Hematopoietic multipotent progenitor cell treated with erythropoietin and hydrocortisone succinate and interleukin-3 and kit ligand, for 4 days (in vitro differentiated cells): ENCODE data around the gene DNASE1.
"Not testable (repeated sequence)": the region's sequence is repeated elsewhere in the genome, so short reads cannot be mapped to it uniquely, and the experiment has no call there.

ENCODE experiments used
- DNase-seq: peaks from one replicate; pipeline ENCODE4 v3.0.0-alpha.2; 2015

Gene DNASE1, protein sequence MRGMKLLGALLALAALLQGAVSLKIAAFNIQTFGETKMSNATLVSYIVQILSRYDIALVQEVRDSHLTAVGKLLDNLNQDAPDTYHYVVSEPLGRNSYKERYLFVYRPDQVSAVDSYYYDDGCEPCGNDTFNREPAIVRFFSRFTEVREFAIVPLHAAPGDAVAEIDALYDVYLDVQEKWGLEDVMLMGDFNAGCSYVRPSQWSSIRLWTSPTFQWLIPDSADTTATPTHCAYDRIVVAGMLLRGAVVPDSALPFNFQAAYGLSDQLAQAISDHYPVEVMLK

DNA sequence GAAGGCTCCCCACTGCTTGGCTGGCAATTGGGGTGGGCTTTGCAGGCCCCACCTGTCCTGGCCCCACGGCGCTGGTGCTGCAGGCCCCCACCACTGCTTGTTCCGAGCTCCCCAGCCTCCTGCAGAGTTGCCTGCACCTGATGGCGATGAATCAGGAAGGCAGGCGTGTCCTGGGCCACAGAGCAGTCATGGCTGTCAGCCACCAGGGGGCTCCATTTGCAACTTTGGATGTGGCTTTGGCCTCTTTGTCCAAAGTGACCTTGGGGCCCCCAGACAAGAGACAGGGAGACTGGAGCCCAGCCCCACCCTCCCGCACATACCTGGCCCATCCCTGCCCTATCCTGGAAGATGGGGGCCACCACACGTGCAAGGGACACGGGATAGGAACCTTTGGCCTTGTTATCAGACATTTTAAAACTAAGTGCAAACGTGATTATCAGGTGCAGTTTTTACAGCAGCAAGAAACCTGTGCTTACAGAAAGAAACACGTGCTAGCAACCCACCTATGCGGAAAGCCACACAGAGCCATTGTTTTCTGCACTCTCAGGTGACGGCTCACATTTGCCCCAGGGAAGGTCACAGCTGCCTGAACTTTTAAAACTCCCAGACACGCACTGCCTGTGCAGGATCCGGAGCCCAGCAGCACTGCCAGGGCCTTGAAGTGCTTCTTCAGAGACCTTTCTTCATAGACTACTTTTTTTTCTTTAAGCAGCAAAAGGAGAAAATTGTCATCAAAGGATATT, at the start of gene DNASE1:
Gene DNASE1 (plus strand): TSS at position 443 of the 743 bp plus-strand sequence. CDS start 683 bp downstream, outside the sequence.
- DNase-seq = peak; percentile 86

DNA sequence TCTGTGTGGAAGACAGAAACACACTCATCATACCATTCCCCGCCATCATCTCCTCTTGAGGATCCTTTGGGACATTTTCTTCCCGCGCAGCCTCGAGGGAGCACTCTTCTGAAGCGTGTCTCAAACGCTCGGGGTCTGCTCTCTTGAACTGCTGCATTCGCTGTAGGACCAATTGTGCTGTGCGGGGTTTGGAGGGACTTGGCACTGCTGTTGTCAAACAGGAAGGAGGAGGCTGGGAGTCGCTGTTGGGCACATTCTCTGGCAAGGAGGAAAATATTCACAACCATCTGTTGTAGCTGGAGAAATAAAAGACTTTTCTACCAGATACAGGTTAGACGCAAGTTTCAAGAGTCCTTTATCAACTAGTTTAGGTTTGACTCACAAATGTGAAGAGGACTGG, 48.0 kb upstream of the DNASE1 start:
- no peak for DNase-seq

DNA sequence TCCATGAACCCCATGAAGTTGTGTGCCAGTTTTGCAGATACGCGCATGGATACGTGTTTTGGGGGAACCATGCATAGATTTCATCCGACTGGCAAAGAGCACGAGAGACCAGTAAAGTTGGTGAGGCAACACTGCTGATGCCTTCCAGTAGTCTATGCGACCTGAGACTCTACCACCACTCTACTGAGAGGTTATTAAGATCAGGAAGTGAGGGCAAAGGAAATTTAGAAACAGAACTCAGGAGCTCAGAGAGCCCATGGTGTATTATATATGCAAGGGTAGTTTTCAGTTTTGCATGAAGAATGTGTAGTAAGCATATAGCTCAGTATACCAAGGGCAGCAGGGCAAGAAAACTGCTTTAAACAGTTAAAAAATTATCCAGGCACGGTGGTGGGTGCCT, 47.3 kb upstream of the DNASE1 start:
- DNase-seq = no peak

DNA sequence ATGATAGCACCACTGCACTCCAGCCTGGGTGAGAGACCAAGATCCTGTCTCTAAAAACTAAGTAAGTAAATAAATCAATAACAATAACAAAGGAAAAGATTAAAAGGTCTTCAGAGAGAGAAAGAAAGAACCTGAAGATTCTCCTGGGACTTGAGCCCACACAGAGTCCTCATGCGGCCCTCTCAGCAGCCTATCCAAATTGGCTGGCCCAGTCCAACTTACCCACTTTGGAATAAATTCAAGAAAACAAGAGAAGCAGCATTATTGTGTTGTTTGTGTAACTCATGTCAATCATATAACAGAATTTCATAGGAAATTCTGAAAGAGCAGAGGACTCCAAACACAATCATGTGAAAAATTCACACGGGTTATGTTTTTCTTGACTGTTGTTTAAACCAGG, 46.9 kb upstream of the DNASE1 start:
- DNase-seq = no peak

DNA sequence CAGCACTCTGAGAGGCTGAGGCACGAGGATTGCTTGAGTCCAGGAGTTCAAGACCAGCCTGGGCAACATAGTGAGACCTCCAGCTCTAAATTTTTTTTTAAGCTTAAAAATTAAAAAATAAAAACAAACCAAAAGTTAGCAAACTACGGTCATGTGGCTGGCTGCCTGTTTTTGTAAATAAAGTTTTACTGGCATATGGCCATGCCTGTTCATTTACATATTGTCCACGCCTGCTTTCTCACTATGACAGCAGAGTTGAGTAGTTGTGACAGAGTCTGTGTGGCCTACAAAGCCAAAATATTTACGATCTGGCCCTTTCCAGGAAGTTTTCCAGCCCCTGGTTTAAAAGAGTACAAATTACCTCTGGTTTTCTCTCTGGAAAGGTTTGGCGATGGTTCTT, 46.4 kb upstream of the DNASE1 start:
- DNase-seq = no peak

DNA sequence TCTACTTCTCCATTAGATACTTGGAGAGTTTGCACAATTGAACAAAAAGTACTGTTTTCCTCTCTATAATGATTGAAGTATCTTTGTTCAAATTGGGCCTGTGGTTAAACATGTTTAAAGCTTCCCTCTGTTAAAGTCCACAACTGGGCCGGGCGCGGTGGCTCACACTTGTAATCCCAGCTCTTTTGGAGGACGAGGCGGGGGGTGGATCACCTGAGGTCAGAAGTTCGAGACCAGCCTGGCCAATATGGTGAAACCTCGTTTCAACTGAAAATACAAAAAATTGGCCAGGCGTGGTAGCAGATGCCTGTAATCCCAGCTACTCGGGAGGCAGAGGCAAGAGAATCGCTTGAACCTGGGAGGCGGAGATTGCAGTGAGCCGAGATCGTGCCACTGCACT, 45.5 kb upstream of the DNASE1 start:
- DNase-seq = not testable (repeated sequence)

DNA sequence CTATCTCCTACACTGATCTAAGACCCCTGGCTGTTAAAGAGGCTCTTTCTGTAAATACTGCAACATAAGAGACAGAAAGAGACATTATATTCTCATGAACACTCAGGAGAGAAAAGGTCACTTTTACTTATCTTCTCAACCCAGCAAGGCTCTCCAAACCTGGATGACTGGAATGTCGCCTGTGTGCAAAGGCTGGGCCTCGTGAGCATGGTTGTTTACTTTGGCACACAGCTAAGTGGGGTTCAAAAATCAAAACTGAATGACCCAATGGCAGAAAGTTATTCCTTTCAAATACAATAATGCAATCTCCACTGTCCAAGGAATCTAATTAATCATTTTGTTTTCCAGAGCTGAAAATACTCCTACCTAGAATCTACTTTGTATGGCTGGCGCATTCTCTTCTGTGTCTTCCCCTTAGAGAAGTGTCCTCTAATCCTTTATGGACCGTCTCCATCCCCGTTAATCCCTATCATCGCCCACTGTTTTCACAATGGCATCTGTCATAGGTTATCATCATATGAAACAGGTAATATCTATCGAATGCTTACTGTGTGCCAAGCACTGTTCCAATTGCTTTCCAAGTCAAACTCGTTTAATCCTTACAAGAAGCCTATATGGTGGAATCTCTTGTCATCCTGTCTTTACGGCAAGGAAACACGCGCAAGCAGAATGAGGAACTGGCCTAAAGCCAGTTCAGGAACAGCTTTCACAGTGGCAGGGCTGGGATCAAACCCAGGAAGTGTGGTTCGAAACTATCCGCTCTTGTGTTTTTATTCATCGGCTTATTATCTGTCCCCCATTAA, 44.4 kb upstream of the DNASE1 start:
- peak; percentile 54 for DNase-seq

DNA sequence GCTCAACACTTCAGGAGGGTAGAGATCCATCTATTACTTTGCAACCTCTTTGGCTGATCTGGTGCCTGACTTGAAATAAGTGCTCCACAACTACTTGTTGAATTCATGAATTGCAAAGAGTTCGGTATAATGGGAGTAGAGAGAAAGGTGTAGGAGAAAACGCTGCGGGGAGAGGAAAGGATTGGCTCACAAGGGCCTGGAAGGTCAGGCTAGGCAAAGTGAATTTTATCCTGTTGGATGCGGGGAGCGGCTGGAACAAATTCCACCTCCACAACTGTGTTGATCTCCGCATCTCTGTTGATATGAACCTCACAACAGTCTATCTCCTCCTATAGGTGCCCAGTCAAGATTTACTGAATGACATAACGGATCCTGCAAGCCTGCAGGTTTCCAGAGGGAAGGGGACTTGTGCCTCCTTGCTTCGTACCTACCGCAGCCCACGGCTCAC, 43.8 kb upstream of the DNASE1 start:
- DNase-seq = peak; percentile 24

DNA sequence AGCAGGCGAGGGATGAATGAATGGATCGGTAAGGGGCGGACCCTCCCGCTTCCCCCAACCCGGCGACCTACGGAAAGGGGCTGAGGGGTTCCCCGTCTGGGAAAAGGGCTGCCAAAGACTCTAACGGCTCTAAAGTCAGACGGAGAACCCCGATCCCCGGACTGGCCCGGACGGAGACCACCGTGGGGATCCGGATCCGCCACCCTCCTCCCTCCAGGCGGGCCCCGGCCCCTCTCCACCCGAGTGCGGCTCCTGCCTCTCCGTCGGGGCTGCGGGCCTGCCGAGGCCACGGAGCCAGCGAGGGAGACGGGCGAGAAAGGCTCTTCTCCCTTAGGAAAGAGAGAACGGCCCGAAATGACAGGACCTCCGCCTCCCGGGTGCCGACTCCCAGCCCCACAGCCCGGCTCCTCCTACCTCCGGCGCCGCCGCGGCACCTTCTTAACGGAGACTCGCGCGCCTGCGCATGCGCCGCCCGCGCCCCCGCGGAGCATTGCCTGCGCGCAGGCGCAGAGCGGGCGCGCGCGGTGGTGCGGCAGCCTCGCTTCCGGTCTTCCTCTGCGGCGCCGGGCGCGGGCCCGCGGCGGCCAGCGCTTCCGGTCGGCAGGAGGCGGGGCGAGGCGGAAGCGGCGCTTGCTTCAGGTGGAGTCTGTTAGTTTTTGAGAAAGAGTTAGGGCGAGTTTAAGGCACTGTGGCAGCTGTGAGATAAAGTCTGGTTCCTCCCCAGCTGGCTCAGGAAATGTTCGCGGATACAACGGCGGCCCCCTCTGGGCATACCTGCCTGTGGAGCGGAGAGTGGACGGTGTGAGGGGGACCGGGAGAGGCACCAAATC, 43.1 kb upstream of the DNASE1 start, which contains the start of gene SLX4:
Gene SLX4 (minus strand): TSS at position 461 of the 830 bp plus-strand sequence. CDS start 2,642 bp downstream, outside the sequence.
- DNase-seq = peak; percentile 97

DNA sequence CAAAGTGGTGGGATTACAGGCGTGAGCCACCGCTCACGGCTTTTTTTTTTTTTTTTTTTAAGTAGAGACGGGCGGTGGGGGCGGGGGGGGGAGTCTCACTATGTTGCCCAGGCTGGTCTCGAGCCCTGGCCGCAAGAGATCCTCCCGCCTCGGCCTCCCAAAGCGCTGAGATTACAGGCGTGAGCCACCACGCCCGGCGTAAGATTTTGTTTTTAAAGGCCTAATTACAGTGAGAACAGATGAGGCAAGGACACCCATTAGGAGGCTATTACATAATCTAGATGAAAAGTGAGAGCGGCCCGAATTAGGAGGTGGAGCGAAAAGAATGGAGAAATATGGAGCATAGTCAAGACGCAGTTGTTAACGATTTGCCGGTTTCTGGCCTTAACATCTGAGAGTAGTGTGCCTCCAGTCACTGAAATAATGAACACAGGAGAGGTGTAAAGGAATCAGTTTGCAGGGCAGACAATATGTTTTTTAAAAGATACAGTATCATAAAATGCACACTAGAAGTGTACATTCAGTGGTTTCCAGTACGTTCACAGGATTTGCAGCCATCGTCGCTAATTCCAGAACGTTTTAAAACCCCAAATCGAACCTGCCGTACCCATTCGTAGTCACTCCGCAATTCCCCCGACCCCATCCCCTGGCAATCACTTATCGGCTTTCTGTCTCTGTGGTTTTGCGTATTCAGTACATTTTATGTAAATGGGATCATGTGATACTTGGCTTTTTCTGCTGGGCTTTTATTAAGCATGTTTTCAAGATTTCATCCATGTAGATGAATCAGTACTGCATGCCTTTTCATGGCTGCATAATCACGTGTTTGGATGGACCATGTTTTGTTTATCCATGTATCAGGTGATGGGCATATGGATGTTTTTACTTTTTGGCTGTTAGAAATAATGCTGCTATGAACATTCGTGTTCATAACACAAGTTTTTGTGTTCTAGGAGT, 41.7 kb upstream of the DNASE1 start:
- DNase-seq = no peak

DNA sequence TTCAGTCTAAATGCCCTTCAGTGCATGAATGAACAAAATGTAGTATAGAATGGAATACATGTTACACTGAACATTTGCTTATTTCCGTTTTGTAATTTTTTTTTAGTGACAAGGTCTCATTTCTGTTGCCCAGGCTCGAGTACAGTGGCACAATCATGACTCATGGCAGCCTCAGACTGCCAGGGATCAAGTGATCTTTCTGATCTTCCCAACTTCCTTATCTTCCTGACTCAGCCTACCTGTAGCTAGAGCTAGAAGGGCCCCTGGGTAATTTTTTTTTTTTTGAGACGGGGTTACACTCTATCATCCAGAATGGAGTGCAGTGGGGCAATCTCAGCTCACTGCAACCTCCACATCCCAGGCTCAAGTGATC, 35.7 kb upstream of the DNASE1 start:
- DNase-seq = peak; percentile 33

DNA sequence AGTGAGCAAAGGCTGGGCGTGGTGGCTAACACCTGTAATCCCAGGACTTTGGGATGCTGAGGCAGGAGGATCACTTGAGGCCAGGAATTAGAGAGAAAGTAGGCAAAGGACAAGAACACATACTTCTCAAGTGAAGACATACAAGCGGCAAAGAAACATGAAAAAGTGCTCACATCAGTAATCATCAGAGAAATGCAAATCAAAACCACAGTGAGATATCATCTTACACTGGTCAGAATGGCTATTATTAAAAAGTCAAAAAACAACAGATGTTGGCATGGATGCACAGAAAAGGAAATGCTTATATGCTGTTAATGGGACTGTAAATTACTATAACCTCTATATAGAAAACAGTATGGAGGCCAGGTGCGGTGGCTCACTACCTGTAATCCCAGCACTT, 30.8 kb upstream of the DNASE1 start:
- DNase-seq = no peak

DNA sequence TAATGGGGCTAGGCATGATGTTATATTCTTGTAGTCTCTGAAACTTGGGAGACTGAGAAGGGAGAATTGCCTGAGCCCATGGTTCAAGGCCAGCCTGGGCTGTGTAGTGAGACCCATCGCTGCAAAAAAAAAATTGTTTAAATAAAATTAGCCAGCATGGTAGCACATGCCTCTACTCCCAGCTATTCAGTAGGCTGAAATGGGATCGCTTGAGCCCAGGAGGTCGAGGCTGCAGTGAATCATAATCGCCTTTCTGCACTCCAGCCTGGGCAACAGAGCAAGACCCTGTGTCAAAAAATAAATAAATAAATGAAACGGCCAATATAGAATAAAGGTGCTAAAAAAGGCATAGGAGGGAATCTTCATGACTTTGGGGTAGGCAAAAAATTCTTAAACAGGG, 29.2 kb upstream of the DNASE1 start:
- DNase-seq = no peak

DNA sequence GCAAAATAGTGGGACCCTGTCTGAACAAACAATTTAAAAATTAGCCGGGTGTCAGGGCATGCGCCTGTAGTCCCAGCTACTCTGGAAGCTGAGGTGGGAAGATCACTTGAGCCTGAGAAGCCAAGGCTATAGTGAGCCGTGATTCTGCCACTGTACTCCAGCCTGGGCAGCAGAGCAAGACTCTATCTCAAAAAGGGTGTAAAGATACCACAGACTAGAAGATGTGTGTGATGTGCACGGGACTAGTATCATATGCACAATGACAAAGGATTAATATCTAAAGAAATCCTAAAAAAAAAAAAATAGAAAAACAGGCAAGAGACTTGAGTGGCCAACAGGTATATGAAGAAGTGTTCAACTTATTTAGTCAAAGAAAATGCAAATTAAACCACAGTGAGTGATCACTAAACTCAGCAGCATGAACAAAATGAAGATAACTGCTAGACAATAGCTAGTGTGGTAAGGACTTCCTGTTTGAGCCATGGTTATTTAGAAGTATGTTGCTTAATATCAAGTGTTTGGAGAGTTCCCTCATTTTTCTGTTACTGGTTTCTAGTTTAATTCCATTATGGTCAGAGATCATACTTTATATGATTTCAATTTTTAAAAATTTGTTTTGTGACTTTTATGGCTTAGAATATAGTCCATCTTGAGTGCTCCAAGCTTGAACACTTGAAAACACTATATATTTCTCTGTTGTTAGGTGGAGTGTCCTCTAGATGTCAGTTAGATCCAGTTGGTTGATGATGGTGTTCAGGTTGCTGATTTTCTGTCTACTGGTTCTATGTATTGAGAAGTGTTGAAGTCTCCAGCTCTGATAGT, 28.4 kb upstream of the DNASE1 start:
- peak; percentile 85 for DNase-seq

DNA sequence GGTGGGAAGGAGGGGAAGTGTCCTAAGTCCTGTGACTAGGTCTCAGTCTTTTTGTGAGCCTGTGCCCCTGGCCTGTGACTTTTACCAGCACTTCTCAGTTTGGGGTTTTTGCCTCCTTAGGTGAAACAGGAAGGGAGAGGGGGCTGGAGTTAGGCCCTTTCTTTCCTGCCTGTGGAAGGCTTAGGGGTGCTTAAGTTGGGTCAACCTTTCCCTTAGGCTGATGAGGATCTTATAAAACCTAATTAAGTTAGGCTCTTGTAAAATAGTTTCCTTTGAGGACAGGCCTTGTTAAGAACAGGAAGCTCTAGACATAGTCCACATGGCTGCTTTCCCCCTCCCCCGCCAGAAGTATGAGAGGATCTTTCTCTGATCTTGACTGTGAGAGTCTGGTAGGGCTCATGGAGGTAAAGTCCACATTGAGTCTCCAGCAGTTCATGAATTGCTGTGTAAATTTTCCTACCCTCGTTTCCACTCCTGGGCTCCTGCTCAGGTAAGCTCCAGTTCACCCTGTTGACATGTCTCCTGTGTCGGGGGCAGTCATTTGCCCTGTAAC, 17.0 kb upstream of the DNASE1 start:
- DNase-seq = peak; percentile 76

DNA sequence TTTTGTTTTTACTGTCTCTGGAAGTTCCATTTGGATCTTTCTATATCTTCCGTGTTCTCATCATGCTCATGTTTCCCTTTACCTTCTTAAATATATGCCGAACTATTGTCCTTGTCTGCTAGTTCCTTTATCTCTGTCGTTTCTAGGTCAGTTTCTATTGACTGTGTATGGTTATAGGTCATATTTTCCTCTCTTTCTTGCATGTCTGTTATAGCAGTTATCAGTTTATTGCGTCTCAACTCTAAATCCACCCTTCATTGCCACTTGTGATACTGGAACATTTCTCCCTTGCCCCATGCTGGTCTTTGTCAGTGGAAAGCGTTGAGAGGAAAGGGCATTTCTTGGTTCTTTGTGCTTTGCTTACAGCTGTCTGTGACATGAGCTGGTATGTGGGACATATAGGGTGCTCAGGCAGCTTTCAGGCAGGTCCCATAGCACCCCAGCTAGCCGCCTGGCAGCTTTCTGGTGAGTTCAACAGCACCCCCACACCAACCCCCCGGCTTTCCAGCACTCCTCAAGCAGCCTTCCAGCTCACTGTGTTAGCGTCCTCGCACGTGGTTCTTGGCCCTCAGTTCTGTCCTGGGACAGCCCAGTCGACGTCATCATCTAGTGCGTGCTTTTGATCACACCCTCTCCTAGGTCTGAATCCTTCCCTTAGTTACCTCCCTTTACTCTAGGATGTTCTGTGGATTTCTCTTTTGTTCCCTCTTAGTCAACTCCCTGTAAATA, 15.4 kb upstream of the DNASE1 start:
- DNase-seq = no peak

DNA sequence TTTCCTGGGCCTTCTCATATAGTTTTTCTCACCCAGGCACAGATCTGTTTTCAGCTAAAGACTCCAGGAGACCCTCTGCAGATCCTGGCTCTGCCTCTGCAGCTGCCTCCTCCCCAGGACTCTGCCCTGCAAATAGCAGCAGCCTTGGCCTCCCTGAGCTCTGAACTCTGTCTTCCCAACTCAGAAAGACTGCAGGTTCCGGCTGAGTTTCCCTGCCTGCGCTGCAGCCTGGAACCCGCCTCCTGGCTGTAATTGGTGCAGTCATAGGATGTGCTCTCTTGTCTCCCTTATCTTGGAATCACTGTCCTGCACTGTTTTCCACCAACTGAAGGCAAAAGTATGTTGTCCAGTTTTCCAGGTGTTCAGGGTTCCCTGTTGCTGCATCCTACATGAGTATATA, 14.3 kb upstream of the DNASE1 start:
- DNase-seq = no peak

DNA sequence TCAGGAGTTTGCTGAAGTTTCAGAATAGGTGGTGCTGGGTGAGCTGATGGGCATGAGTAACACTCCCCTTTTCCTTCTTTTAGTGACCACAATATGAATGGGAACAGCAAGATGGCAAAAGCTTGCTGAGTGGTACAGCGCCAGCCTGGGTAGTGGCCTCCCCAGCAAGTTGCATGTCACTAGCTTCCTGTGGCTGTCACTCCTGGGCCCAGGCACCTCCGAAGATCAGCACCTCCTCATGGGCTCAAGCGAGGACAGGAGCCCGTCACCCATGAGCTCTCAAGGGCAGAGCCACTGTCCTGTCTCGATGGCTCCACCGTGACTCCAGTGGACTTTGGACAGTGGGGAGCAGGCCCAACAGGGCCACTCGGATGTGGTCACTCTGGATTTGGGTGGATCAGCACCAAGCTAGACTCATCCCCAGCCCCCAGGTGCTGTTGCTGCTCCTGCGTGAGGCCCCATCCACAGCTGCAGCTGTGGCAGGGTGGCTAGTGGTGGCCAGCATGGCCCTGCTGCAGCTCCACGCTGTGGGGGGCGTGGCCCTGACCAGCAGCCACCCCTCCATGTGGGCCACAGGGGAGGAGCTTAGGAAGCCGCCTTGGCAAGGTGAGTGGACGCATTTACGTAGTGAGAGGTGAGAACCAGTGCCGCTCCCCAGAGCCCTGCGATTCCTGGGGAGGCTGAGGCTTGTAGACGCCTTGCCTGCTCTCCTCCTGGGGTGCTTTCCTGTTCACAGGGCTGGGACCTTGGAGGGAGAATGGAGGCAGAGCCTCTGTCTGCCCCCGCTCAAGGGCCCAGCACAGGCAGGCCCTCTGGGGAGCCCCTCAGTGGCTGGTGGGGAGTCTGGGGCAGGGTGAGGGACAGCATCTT, 13.6 kb upstream of the DNASE1 start:
- DNase-seq = no peak
